IPS-18c (cell line): Measurements from ENCODE around the gene EIF3F.
A peak's percentile ranks its signal among the peaks of the same experiment; 100 is the strongest.

Source experiments
- H3K4me3 ChIP-seq: 2 replicates; pipeline ENCODE4 v1.7.0; 2013; ENCODE audit warnings: low read depth, mild to moderate bottlenecking, low read length, moderate library complexity; ENCODE audit not compliant: insufficient read depth
- H3K9me3 ChIP-seq: one replicate; pipeline ENCODE4 v1.6.1; 2013; ENCODE audit warnings: mild to moderate bottlenecking, low read length, moderate library complexity; ENCODE audit not compliant: control insufficient read depth, insufficient read depth

The EIF3F gene

DNA sequence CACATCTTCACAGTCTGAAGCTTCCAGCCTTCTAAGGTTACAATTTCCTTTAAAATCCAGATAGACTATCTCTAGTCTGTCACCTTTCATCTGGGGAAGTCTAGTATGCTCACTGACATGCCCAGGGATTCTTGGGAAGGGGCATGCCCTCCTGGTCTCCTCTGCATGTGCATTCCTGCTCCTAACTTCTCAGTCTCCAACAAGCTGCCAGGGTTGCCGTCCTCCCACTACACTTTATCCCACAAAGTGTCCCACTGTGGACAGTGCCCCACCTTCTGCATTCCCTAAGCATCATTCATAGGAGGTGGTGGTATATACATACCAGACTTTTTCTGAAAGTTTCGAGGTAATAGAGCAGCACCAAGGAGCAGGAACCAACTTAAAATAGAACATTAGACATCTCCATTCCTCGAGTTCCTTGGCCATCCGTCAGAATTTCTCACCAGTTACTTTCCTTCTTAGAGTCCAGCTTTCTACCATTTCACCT, 28.7 kb downstream of the EIF3F start:
- H3K4me3 ChIP-seq: no peak overlapping the region
- no peaks in the 10 kb centered on the region for H3K9me3 ChIP-seq

DNA sequence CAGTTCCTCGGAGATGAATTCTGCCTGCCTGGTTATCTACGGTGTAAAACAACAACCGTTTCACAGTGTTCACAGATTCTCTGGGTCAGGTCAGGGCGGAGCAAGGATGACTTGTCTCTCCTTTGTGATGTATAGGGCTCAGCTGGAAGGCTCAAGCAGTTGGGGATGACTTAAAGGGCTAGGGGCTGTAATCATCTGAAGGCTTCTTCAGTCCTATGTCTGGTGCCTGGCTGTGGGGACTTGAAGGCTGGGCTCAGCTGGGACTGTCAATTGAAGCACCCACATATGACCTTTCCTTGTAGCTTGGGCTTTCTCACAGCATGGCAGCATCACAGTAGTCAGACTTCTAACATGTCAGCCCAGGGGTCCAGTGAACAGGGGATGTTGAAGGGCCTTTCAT, 29.3 kb downstream of the EIF3F start:
- 0 out of 2 replicates have a peak overlapping the region, but pooled peaks have one; percentile 10 for H3K4me3 ChIP-seq
- H3K9me3 ChIP-seq: no peaks in the 10 kb centered on the region

DNA sequence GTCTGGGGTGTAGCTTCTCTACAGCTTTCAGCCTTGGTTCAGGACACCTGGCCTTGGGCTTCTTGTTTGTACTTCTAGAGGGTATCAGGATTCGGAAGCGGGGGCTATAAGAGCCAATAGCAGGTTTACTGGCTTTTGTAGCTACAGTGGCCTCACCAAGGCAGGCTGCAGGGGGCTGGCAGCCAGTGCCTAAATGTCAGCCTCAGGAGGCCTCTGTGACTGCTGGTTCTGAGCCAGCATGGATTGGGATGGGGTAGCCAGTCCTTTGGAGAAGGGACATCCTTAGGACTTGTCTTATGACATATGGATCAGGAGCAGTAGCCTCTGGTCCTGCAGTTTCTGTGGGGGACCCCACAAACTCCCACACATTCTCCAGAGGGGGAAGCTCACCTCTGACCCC, 29.9 kb downstream of the EIF3F start:
- Histone ChIP-seq H3K9me3 (no peaks in the 10 kb centered on the region), H3K4me3 (no peak overlapping the region)

DNA sequence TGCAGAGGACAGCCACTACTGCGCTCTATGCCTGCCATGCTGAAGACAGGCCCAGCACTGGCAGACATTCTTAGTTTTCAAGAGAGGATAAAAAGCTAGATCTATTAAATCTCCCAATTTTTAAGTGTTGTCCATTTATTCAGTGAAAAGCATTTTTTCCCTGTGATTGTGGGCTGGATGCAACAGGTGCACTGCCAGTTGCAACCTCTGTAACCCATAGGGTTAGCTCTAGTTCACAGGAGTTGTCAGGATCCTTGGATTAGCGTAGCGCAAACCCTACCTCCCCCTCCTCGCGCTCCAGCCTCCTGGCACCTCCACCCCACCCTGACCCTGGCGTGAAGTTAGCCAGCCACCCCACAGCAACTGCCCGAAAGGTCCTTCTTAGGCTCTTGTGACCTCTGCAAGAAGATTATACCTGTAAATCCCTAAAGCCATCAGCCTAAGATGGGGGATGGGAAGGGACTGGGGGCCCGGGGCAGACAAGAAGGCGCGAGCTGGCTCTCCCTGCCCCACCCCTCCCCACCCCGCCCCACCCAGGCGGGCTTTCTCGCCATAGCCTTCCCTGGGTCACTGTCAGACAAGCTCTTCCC, 30.9 kb downstream of the EIF3F start:
- peak overlapping the region; percentile 60; the same call in 1 of the 2 replicates for H3K4me3 ChIP-seq
- no peaks in the 10 kb centered on the region for H3K9me3 ChIP-seq

DNA sequence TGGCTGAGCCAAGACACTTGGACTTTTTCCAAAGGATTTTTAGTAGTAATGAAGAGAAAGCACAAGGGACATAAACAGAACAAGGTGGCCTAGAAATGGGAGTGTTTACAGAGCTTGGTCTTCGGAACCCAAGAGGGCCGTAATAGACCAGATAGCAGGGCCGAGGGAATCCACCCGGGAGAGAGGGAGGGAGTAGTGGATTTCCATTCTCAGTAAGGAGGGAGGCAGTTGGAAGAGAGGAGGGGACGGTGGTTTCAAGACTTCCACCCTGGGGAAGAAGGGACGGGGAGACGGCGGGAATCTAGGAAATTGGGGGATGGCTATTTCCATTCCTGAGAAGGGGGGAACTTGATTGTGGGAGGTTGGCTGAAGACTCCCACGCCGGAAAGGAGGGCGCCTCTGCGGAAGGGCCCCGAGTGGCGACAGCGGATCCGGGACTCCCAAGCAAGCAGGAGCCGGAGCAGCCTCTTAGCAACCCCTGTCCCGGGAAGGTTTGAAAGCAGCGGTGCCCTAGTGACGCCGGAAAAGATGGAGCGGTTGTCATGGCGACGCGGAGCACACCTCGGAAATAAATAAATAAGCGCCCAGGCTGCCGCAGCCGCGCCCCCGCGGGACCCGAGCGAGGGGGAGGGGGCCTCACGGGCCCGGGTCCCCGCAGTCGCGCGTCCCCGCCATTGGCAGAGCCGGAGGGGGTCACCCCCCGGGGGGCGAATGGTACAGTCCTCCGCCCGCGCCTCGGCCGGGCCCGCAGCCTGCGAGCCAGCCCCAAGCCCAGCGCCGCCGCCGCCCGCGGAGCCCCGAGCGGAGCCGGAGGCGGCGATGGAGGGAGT, 31.6 kb downstream of the EIF3F start:
- Histone ChIP-seq H3K9me3 (no peaks in the 10 kb centered on the region), H3K4me3 (peak overlapping the region; percentile 60)

DNA sequence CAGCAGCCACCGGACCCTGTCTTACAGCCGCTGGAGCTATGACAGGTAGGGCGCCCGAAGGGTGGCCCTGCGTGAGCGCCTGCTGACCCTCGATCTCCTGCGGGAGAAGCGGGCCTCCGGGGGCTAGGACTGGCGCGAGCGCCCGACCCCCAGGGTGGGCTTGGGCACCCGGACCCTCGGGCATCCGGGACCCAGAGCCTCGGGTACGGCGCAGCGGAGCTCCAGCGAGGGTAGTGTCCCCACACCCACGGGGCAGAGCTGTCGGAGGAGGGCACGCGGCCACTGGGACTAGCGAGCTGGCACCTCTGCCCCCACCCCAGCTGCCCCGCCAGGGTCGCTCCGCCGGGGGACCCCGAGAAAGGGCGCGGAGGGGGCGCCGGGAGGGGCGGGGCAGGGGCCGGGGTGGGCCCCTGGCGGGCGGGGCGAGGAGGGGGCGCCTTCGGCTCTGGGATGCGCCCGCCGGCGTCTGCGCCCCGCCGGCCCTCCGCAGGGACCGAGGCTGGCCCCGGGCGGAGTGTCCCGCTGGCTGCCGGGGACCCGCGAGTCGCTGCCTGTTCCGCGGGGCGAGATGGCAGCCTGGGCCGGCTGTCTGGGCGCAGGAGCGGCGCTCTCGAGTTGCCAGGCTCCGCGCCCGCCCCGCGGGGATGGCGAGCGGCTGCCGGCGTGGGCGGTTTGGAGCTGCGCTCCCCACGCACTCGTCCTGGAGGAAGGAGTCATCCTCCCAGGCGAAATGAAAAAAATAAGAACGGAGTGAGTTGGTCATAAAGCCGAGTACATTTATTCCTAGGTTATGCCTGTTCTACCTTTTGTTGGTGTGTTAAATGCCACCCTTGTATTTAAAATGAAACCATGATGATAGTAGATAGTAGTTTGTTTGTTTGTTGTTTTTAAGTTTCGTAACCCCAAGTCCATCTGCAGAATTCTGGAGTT, 32.4 kb downstream of the EIF3F start:
- Histone ChIP-seq H3K9me3 (no peaks in the 10 kb centered on the region), H3K4me3 (peak overlapping the region; percentile 60)

DNA sequence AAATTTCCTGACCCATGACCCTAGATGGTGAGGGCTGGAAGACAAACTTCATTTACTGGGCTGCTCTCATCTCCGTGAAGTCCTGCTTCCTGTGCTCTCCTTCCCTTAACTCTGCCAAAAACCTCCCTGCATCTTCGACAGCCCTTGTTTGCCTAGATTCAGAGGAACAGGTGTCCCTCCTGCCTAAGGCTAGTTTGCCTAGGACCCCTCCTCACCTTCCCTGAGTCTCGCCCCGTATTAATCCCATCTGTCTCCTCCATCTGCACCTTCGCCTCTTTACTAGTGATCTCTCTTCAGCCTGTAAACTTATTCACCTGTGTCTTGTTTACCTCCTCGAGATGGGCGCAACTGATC, 33.1 kb downstream of the EIF3F start:
- H3K9me3 ChIP-seq: no peaks in the 10 kb centered on the region
- no peak overlapping the region for H3K4me3 ChIP-seq

DNA sequence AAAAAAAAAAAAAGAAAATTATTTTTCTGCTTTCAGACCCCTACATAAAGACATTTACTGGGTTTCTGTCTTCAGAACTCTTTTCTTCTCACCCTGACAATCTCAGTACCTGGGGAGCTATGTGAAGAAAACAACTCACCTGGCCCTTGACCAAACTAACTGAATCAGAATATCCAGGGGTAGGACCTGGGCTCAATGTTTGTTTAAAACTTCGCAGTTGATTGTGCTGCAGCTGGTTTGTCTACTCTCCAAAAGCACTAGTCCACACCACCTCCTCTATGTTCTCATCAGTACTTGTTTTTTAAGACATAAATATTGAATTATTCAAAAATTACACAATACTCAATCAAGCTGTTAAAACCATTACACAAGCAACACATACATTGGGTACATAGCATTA, 34.8 kb downstream of the EIF3F start:
- H3K9me3 ChIP-seq: no peaks in the 10 kb centered on the region
- H3K4me3 ChIP-seq: no peak overlapping the region

DNA sequence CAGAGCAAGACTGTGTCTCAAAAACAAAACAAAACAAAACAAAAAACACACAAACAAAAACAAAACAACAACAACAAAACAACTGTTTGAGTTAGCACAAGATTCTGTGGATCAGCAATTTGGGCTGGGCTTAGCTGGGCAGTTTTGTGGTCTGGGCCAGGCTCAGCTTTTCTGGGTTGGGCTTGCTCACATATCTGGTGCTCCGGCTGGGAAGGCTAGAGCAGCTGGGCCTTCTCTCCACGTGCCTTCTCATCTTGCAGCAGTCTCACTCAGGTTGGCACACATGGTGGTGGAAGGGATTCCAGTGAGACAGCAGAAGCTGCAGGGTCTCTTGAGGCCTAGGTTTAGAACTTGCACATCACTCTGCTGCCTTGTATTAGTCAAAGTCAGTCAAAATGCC, 35.7 kb downstream of the EIF3F start:
- Histone ChIP-seq H3K4me3 (no peak overlapping the region), H3K9me3 (no peaks in the 10 kb centered on the region)

DNA sequence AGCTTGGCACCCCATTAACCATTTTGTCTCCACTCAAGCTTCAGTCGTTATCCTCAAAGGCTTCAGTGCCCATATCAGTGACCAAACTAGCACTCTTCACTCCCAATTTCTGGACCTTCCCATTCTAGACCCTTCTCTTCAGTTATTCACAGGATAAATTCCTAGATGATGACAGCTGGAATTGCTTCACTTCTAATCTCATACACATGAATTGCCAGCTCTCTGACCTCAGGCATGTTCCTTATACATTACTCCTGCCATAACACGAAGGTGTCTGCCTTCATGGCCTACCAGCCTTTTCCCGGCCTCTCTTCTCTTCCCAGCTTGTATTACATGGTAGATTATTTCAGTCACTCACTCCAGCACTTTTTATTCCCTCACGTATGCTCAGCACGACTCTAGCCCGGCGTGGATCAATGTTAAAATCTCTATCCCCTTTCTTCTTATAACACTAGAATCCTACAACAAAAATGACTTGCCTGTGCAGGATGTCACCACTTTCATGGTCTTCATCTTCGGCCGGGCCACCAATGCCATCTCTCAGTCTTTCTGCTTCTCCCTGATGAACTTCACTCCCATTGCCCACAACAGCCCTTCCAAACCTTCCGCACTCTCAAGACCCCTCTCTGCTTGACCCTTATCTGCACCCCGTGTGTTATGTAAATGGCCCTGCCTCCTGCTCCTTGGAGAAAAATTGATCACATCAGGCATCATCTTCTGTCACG, 36.9 kb downstream of the EIF3F start:
- Histone ChIP-seq H3K4me3 (no peak overlapping the region), H3K9me3 (peaks cover 2% of the 10 kb centered on the region)

DNA sequence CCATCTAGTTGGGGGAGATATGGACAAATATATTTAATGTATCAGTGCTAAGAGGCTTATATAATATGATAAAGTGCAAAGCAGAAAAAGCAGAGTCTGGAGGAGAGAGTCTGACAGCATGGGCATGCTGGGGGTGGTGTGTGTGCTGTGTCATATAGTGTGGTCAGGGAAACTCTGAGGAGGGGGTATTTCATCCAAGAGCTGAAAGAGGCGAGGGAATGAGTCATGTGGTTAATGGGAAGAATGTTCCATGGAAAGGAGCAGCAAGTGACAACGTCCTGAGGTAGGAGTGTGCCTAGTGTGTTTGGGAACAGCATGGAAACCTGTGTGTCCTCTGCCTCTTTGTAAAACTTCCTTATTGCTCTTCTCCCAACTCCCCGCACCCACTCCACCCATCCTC, 38.0 kb downstream of the EIF3F start:
- peaks cover 4% of the 10 kb centered on the region for H3K9me3 ChIP-seq

DNA sequence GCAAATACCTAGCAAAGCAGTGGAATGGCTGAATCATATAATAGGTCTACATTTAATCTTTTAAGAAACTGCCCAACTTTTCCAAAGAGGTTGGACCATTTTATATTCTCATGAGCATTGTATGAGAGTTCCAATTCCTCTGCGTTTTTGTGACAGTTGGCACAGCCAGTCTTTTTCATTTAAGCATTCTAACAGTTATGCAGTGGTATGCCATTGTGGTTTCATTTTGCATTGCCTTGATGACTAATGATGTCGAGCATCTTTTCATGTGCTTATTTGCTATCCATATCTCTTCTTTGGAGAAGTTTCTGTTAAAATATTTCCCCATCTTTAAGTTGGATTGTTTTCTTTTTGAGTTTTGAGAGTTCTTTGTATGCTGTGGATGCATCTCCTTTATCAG, 38.7 kb downstream of the EIF3F start:
- Histone ChIP-seq H3K4me3 (no peak overlapping the region), H3K9me3 (peaks cover 4% of the 10 kb centered on the region)

More for the DNA sequence above, 38.0 kb downstream of the EIF3F start:
- H3K4me3 ChIP-seq: no peak overlapping the region

DNA sequence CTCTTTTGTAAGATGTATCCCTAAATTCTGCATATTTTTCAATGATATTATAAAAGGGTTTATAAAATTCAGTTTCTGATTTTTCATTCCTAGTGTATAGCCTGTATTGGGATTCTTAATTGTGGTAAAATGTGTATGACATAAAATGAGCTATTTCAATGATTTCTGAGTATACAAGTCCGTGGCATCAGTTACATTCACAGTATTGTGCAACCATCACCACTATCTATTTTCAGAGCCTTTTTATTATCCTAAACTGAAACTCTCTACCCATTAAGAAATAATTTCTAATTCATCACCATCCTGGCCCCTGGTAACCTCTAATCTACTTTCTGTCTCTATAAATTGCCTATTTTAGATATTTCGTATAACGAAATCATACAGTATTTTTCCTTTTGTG, 39.8 kb downstream of the EIF3F start:
- Histone ChIP-seq H3K4me3 (no peak overlapping the region), H3K9me3 (peaks cover 4% of the 10 kb centered on the region)

DNA sequence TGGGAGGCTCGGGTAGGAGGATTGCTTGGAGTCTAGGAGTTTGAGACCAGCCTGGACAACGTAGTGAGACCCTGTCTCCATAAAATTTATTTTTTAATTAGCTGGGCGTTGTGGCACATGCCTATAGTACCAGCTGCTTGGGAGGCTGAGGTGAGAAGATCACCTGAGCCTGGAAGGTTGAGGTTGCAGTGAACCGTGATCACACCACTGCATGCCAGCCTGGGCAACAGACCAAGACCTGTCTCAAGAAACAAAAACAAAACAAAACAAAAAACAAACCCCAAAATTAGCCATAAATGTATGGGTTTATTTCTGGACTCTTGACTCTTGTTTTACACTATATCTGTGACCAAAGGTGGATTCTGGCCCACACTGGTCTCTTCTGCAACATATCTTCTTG, 41.6 kb downstream of the EIF3F start:
- H3K4me3 ChIP-seq: no peak overlapping the region
- peaks cover 4% of the 10 kb centered on the region for H3K9me3 ChIP-seq

DNA sequence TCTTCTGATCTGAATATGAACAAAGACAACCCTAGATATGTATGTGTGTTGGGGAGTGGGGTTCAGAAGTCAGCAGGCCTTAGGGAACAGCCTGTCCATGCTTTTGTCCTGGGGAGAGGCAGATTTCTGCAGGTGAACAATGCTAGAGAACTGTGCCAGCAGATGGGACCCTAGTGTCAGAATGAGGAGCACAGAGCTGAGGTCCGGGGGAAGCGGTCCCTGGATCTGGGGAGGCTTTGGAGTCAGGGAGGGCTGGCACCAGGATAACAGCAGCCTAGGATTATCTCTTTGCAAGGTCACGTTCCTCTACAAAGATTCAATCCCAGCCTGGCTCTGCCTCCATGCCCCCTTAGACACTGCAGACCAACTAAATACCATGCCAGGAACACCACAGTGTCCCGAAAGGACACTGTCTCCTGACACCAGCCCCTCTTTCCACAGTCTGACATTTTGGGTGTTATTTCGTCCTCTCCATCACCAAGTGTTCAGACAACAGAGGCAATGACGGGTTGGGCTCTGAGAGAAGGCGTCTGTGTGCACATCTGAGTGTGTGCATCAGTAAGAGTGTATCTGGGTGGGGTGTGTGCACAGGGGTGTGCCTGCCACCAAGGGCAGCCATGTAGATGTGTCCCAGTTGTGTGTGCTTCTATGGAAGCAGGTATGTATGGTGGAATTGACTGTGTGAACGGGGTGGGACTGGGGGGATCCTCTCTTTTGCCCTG, 43.5 kb downstream of the EIF3F start:
- Histone ChIP-seq H3K9me3 (peaks cover 4% of the 10 kb centered on the region), H3K4me3 (no peak overlapping the region)

DNA sequence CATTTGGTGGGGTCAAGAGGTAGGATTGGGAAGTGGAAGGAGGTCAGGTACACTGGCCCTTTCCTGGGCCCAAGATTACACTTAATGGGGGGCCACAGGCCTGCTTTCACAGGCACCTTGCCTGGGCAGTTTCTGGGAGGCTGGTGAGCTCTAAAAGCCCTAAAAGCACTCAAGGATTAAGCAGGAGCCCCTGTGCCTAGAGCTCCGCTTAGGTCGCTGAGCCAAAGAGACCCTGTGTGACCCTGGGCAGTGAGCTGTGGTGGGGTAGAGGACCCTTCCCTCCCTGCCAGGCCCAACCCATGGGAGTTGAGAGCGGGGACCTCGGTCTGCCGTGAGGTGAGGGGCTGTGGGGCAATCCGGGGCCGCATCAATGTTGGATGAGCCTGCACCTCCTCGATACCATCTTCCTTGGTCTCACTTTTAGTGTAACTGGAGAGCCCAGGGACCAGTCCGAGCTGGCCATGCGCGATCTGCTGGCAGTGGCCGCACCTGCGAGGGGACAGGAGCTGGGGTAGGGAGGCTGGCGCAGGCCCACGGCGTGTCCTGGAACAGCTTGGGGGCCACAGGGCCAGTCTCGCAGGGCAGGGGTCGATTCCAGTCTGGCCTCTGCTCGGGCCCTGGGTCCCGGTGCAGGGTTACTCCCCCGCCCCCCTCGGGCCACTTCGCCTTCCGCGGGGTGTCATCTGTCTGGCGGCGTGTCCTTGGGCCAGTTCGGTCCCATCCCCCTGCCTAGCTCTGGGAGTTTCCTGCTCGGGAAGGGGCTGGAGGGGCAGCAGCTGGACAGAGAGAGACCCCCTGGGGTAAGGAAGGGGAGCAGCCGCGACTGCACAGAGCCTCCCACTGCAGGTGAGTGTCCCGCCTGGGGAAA, 44.3 kb downstream of the EIF3F start:
- Histone ChIP-seq H3K9me3 (peaks cover 4% of the 10 kb centered on the region), H3K4me3 (no peak overlapping the region)
